GM19238 (cell line): Measurements from ENCODE around the gene CRAT.
A peak's percentile ranks its signal among the peaks of the same experiment; 100 is the strongest.

Source experiments
- DNase-seq: peaks from one replicate; pipeline ENCODE4 v3.0.0; 2011; ENCODE audit warnings: low spot score; ENCODE audit not compliant: insufficient read length

The CRAT gene

GRCh38 chr9:129110740-129111527 lies at the start of gene CRAT, which contains the start of gene PTPA:
TSS of gene CRAT (minus strand) at chr9:129110793. CDS start at chr9:129110509, 284 bp downstream.
TSS of gene PTPA (plus strand) at chr9:129111415. CDS start at chr9:129111601, 186 bp downstream.
- peak; percentile 99 for DNase-seq

GRCh38 chr9:129156163-129156562 lies 45.6 kb upstream of the CRAT start:
- no peak for DNase-seq

GRCh38 chr9:129154866-129155477 lies 44.4 kb upstream of the CRAT start:
- DNase-seq, result no peak

GRCh38 chr9:129151469-129151868 lies 40.9 kb upstream of the CRAT start:
- DNase-seq, result no peak

- DNase-seq, result no peak
These were observed 40.1 kb upstream of the CRAT start for GRCh38 chr9:129150672-129151211.

GRCh38 chr9:129150122-129150521 lies 39.5 kb upstream of the CRAT start:
- DNase-seq, result no peak

GRCh38 chr9:129149442-129149841 lies 38.8 kb upstream of the CRAT start:
- no peak for DNase-seq

- DNase-seq, result no peak
These were observed 38.0 kb upstream of the CRAT start for GRCh38 chr9:129148463-129149204.

GRCh38 chr9:129146441-129146941 lies 35.9 kb upstream of the CRAT start:
- DNase-seq, result no peak

GRCh38 chr9:129145841-129146292 lies 35.3 kb upstream of the CRAT start:
- DNase-seq, result no peak

- DNase-seq, result no peak
These were observed 34.7 kb upstream of the CRAT start for GRCh38 chr9:129145316-129145715.

GRCh38 chr9:129143031-129143927 lies 32.7 kb upstream of the CRAT start:
- peak; percentile 75 for DNase-seq

GRCh38 chr9:129142138-129142935 lies 31.7 kb upstream of the CRAT start:
- DNase-seq, result no peak

- peak; percentile 64 for DNase-seq
These were observed 30.8 kb upstream of the CRAT start for GRCh38 chr9:129141066-129142041.

GRCh38 chr9:129140397-129141065 lies 29.9 kb upstream of the CRAT start:
- no peak for DNase-seq

GRCh38 chr9:129139993-129140396 lies 29.4 kb upstream of the CRAT start:
- DNase-seq, result peak; percentile 81

GRCh38 chr9:129139233-129139992 lies 28.8 kb upstream of the CRAT start:
- peak; percentile 74 for DNase-seq
